Measurements from ENCODE around the gene SMIM28.

The SMIM28 gene

GRCh38 chr6:138430361-138431145, 52.8 kb downstream of the SMIM28 start (continued):
- TF ChIP-seq SNAI2 (CRISPR knock-in tag; IDR thresholded peaks at IDR 0.05) (no peak), ZC3H10 (CRISPR knock-in tag; IDR thresholded peaks at IDR 0.05) (no peak)

GRCh38 chr6:138431256-138432062, 53.8 kb downstream of the SMIM28 start:
- TF ChIP-seq PPARA (CRISPR knock-in tag; IDR thresholded peaks at IDR 0.05; ENCODE audit: borderline replicate concordance), result no peak
- TF ChIP-seq PATZ1 (CRISPR knock-in tag; IDR thresholded peaks at IDR 0.05; ENCODE audit: borderline replicate concordance), result no peak
- no peak for TF ChIP-seq POU6F1 (CRISPR knock-in tag; IDR thresholded peaks at IDR 0.05; ENCODE audit: borderline replicate concordance, low read depth)
- TF ChIP-seq ESRRG (CRISPR knock-in tag; IDR thresholded peaks at IDR 0.05), result no peak
- TF ChIP-seq TOX (CRISPR knock-in tag; IDR thresholded peaks at IDR 0.05; ENCODE audit: borderline replicate concordance), result no peak
- no peak for TF ChIP-seq BACH2 (CRISPR knock-in tag; IDR thresholded peaks at IDR 0.05; ENCODE audit: borderline replicate concordance)
- TF ChIP-seq RARB (CRISPR knock-in tag; IDR thresholded peaks at IDR 0.05), result no peak
- no peak for ATAC-seq

- ATAC-seq, result no peak
- TF ChIP-seq TCF4 (CRISPR knock-in tag; IDR thresholded peaks at IDR 0.05; ENCODE audit: borderline replicate concordance), result no peak
- no peak for TF ChIP-seq ZNF565 (CRISPR knock-in tag; conservative IDR thresholded peaks at IDR 0.05; ENCODE audit: low read depth)
- no peak for TF ChIP-seq CSRNP3 (CRISPR knock-in tag; IDR thresholded peaks at IDR 0.05)
- no peak for TF ChIP-seq ZC3H10 (CRISPR knock-in tag; IDR thresholded peaks at IDR 0.05)
- no peak for TF ChIP-seq PPARA (CRISPR knock-in tag; IDR thresholded peaks at IDR 0.05; ENCODE audit: borderline replicate concordance)
- TF ChIP-seq ISL1 (CRISPR knock-in tag; IDR thresholded peaks at IDR 0.05), result no peak
- no peak for TF ChIP-seq ZNF70 (CRISPR knock-in tag; IDR thresholded peaks at IDR 0.05)
- no peak for TF ChIP-seq BACH2 (CRISPR knock-in tag; IDR thresholded peaks at IDR 0.05; ENCODE audit: borderline replicate concordance)
- TF ChIP-seq OSR1 (CRISPR knock-in tag; IDR thresholded peaks at IDR 0.05), result no peak
- TF ChIP-seq TSHZ2 (CRISPR knock-in tag; IDR thresholded peaks at IDR 0.05), result no peak
Observed at GRCh38 chr6:138432063-138432356, 54.3 kb downstream of the SMIM28 start.
